ENCODE results near the gene MITF. TPM values are rescaled to one million over a fixed set of nuclear protein-coding genes. Genes with fewer than 3 reads are reported as not detected.

Gene MITF
- polyA plus RNA-seq, 1 donor from 2014 or later: not detected

Small RNA genes within 50 kb of the gene (small RNA-seq; reads per million reads assigned to genes)
- 0 reads per million in 3 experiments for gene RN7SL418P
